Erythroblast (primary cell): ENCODE data around the gene GHR.

Source experiments
- GATA1 ChIP-seq: IDR thresholded peaks from 2 replicates; pipeline ENCODE4 v1.6.1; 2011; ENCODE audit warnings: low read depth, mild to moderate bottlenecking, control low read depth, low read length, moderate library complexity
- POLR2A ChIP-seq: IDR thresholded peaks from 2 replicates; pipeline ENCODE4 v1.6.1; 2011; ENCODE audit warnings: mild to moderate bottlenecking, low read length

DNA sequence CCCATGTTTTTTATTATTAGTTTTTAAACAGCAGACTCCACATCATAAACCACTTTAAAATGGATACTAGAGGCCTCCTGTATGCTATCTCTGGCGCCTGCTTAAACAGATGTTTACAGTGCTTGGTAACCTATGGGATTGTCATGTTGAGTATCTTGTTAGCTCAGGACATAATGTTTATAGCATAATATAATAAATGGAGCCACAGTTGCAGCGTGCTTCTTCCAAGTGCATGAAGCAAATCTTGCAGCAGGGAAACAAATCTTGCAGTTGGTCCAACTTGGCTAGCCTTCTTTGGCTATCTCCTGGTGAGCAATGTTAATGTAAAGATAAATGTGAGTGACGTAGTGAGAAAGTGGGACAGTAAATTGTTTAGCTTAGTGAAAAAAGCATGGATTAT lies 2.8 kb downstream of the GHR start:
- TF ChIP-seq POLR2A = no peak
- TF ChIP-seq GATA1 = no peak
